SU-DHL-6 (cell line): ENCODE results near the gene PNMA8B.
A peak's percentile ranks its signal among the peaks of the same experiment; 100 is the strongest.

Experiments used
- H2AFZ ChIP-seq: fragments of 200-600 bp; sonication (generic); 2 replicates; pipeline ENCODE4 v1.6.1; 2014; ENCODE audit warnings: low read depth, mild to moderate bottlenecking, moderate library complexity, mixed read lengths, antibody characterized with exemption, low read length; ENCODE audit not compliant: severe bottlenecking
- H3F3A ChIP-seq: fragments of 200-600 bp; shearing (Covaris generic); 2 replicates; pipeline ENCODE4 v1.6.0; 2016; ENCODE audit warnings: antibody characterized with exemption, mild to moderate bottlenecking; ENCODE audit not compliant: insufficient read depth
- H3K27ac ChIP-seq: fragments of 200-600 bp; sonication (generic); 2 replicates; pipeline ENCODE4 v1.5.1; 2016; ENCODE audit warnings: low read depth, mild to moderate bottlenecking, low read length, moderate library complexity, mixed read lengths
- H3K27me3 ChIP-seq: fragments of 200-600 bp; sonication (generic), shearing (Covaris generic); 2 replicates; pipeline ENCODE4 v1.6.0; 2014; ENCODE audit warnings: mild to moderate bottlenecking, low read length
- H3K36me3 ChIP-seq: fragments of 200-600 bp; sonication (generic); 2 replicates; pipeline ENCODE4 v1.6.1; 2014; ENCODE audit warnings: mild to moderate bottlenecking, low read length, mixed read lengths
- H3K4me2 ChIP-seq: fragments of 300-600, 200-600 bp; shearing (Covaris generic), sonication (generic); 2 replicates; pipeline ENCODE4 v1.6.0; 2014; ENCODE audit warnings: low read length, low read depth, mild to moderate bottlenecking; ENCODE audit not compliant: poor library complexity, severe bottlenecking
- H3K4me3 ChIP-seq: fragments of 200-600 bp; sonication (generic); 2 replicates; pipeline ENCODE4 v1.5.1; 2014; ENCODE audit warnings: antibody characterized with exemption, low read length, mild to moderate bottlenecking, mixed read lengths; ENCODE audit not compliant: insufficient read depth, poor library complexity, severe bottlenecking
- H3K79me2 ChIP-seq: fragments of 200-600 bp; sonication (generic); 2 replicates; pipeline ENCODE4 v1.6.1; 2014; ENCODE audit warnings: mild to moderate bottlenecking, low read length, moderate library complexity; ENCODE audit not compliant: insufficient read depth
- H3K9ac ChIP-seq: fragments of 200-600 bp; sonication (generic); 2 replicates; pipeline ENCODE4 v1.7.0; 2014; ENCODE audit warnings: mild to moderate bottlenecking, low read length
- H3K9me2 ChIP-seq: fragments of 200-600 bp; sonication (generic); replicated peaks from 2 replicates; pipeline ENCODE4 v1.6.1; 2014; ENCODE audit warnings: low read length; ENCODE audit not compliant: insufficient read depth
- H3K9me3 ChIP-seq: fragments of 200-600 bp; sonication (generic); 2 replicates; pipeline ENCODE4 v1.6.1; 2014; ENCODE audit warnings: low read length, mixed read lengths; ENCODE audit not compliant: insufficient read depth
- H4K20me1 ChIP-seq: fragments of 200-600 bp; sonication (generic); 2 replicates; pipeline ENCODE4 v1.6.1; 2014; ENCODE audit warnings: low read depth, mild to moderate bottlenecking, antibody characterized with exemption, low read length, moderate library complexity, mixed read lengths
- CTCF ChIP-seq: fragments of 200-600 bp; sonication (generic); IDR thresholded peaks from one replicate; pipeline ENCODE4 v1.5.1; 2017; ENCODE audit warnings: antibody characterized with exemption, mild to moderate bottlenecking, low read length, moderate library complexity; ENCODE audit not compliant: insufficient read depth, poor library complexity, severe bottlenecking
- EZH2phosphoT487 ChIP-seq: fragments of 200-600 bp; sonication (generic), shearing (Covaris generic); conservative IDR thresholded peaks from 2 replicates; pipeline ENCODE4 v1.6.1; 2018; ENCODE audit warnings: mild to moderate bottlenecking, antibody characterized with exemption, low read length, moderate library complexity, mixed read lengths

Gene PNMA8B

GRCh38 chr19:46452186-46452585, 43.5 kb downstream of the PNMA8B start:
- Histone ChIP-seq H3K4me3 (no peak overlapping the region), H3K9me2 (no peaks in the 10 kb centered on the region), H3F3A (peaks cover 9% of the 10 kb centered on the region), H3K9me3 (no peaks in the 10 kb centered on the region), H2AFZ (no peak overlapping the region), H3K4me2 (no peak overlapping the region), H3K27ac (peak overlapping the region; percentile 70), H3K79me2 (peaks cover 9% of the 10 kb centered on the region; the same call in 1 of the 2 replicates), H4K20me1 (no peaks in the 10 kb centered on the region), H3K9ac (peak overlapping the region; percentile 6; the same call in 1 of the 2 replicates), H3K36me3 (0 out of 2 replicates have a peak, but pooled peaks cover 7% of the 10 kb centered on the region), H3K27me3 (no peaks in the 10 kb centered on the region)
- TF ChIP-seq CTCF, result no peak
- no peak for TF ChIP-seq EZH2phosphoT487

GRCh38 chr19:46451352-46451751, 44.3 kb downstream of the PNMA8B start:
- no peak overlapping the region for H3K4me3 ChIP-seq
- H3K27ac ChIP-seq, result peak overlapping the region; percentile 70
- H3K9me2 ChIP-seq, result no peaks in the 10 kb centered on the region
- H3K27me3 ChIP-seq, result no peaks in the 10 kb centered on the region
- no peaks in the 10 kb centered on the region for H4K20me1 ChIP-seq
- peaks cover 9% of the 10 kb centered on the region for H3F3A ChIP-seq
- peak overlapping the region; percentile 41 for H3K4me2 ChIP-seq
- no peak overlapping the region for H2AFZ ChIP-seq
- H3K9me3 ChIP-seq, result no peaks in the 10 kb centered on the region
- no peak for TF ChIP-seq CTCF
- TF ChIP-seq EZH2phosphoT487, result no peak
- peak overlapping the region; percentile 11 for H3K9ac ChIP-seq
- peaks cover 9% of the 10 kb centered on the region; the same call in 1 of the 2 replicates for H3K79me2 ChIP-seq
- H3K36me3 ChIP-seq, result 0 out of 2 replicates have a peak, but pooled peaks cover 7% of the 10 kb centered on the region

- TF ChIP-seq CTCF, result no peak
- no peak for TF ChIP-seq EZH2phosphoT487
- peak overlapping the region; percentile 41 for H3K4me2 ChIP-seq
- peaks cover 9% of the 10 kb centered on the region; the same call in 1 of the 2 replicates for H3K79me2 ChIP-seq
- H3K9me2 ChIP-seq, result no peaks in the 10 kb centered on the region
- no peak overlapping the region for H3K4me3 ChIP-seq
- H3K9ac ChIP-seq, result peak overlapping the region; percentile 11
- no peaks in the 10 kb centered on the region for H3K27me3 ChIP-seq
- H2AFZ ChIP-seq, result no peak overlapping the region
- H3F3A ChIP-seq, result peaks cover 9% of the 10 kb centered on the region
- peak overlapping the region; percentile 70 for H3K27ac ChIP-seq
- H3K9me3 ChIP-seq, result no peaks in the 10 kb centered on the region
- 0 out of 2 replicates have a peak, but pooled peaks cover 7% of the 10 kb centered on the region for H3K36me3 ChIP-seq
- H4K20me1 ChIP-seq, result no peaks in the 10 kb centered on the region
Observed at GRCh38 chr19:46450737-46451136, 44.9 kb downstream of the PNMA8B start.
